HepG2 (cell line): ENCODE data around the gene CUL4B. TPM values are rescaled to one million over a fixed set of nuclear protein-coding genes. Genes with fewer than 3 reads are reported as not detected.

Source experiments
- AHR ChIP-seq: IDR thresholded peaks from 2 replicates; pipeline ENCODE4 v1.6.1; 2018; ENCODE audit warnings: missing genetic modification reagents, missing compliant biosample characterization
- ATM ChIP-seq: fragments of 450-650 bp; IDR thresholded peaks from 2 replicates; pipeline ENCODE4 v1.7.1; 2017; ENCODE audit warnings: mild to moderate bottlenecking, borderline replicate concordance
- BORCS8-MEF2B ChIP-seq: sonication (generic); formaldehyde crosslinking; IDR thresholded peaks from 2 replicates; pipeline ENCODE4 v1.8.0; 2022; ENCODE audit warnings: mild to moderate bottlenecking, missing genetic modification reagents
- FOXK2 ChIP-seq: fragments of 450-650 bp; IDR thresholded peaks from 2 replicates; pipeline ENCODE4 v1.6.1; 2016
- FOXP1 ChIP-seq, 2 experiments: fragments of 450-650 bp in 1 of 2; IDR thresholded peaks; 2 replicates each; pipeline ENCODE4 v1.6.1; 2017 to 2018; ENCODE audit warnings: antibody characterized with exemption in 1 of 2
- GATAD2A ChIP-seq: IDR thresholded peaks from 2 replicates; pipeline ENCODE4 v1.6.1; 2016
- GMEB1 ChIP-seq: sonication (generic); formaldehyde crosslinking; IDR thresholded peaks from 2 replicates; pipeline ENCODE4 v1.5.1; 2020; ENCODE audit warnings: missing genetic modification reagents, mild to moderate bottlenecking, borderline replicate concordance
- HDAC1 ChIP-seq: sonication (generic); formaldehyde crosslinking; IDR thresholded peaks from 2 replicates; pipeline ENCODE4 v1.5.1; 2020; ENCODE audit warnings: mild to moderate bottlenecking, missing genetic modification reagents
- IRX3 ChIP-seq: sonication (generic); formaldehyde crosslinking; IDR thresholded peaks from 2 replicates; pipeline ENCODE4 v1.8.1; 2023; ENCODE audit warnings: mild to moderate bottlenecking, low read depth, missing genetic modification reagents, borderline replicate concordance
- JUN ChIP-seq: sonication (generic); formaldehyde crosslinking; IDR thresholded peaks from 2 replicates; pipeline ENCODE4 v1.4.0; 2020; ENCODE audit warnings: mild to moderate bottlenecking, missing genetic modification reagents
- KAT8 ChIP-seq: IDR thresholded peaks from 2 replicates; pipeline ENCODE4 v1.6.1; 2016; ENCODE audit warnings: missing genetic modification reagents, missing compliant biosample characterization
- KIAA2018 ChIP-seq: sonication (generic); formaldehyde crosslinking; IDR thresholded peaks from 2 replicates; pipeline ENCODE4 v1.5.0; 2020; ENCODE audit warnings: mild to moderate bottlenecking, missing genetic modification reagents, borderline replicate concordance
- RBM39 ChIP-seq: fragments of 200-400 bp; formaldehyde crosslinking; IDR thresholded peaks from one replicate; pipeline ENCODE4 v1.6.1; 2018; ENCODE audit warnings: antibody characterized with exemption, mild to moderate bottlenecking, low read depth, low read length; ENCODE audit not compliant: poor library complexity, severe bottlenecking
- ZBTB21 ChIP-seq: sonication (generic); formaldehyde crosslinking; IDR thresholded peaks from 2 replicates; pipeline ENCODE4 v1.4.0; 2020; ENCODE audit warnings: missing genetic modification reagents
- ZC3H13 ChIP-seq: sonication (generic); formaldehyde crosslinking; IDR thresholded peaks from 2 replicates; pipeline ENCODE4 v1.8.1; 2023; ENCODE audit warnings: mild to moderate bottlenecking, missing genetic modification reagents, moderate library complexity
- ZEB1 ChIP-seq: IDR thresholded peaks from 2 replicates; pipeline ENCODE4 v1.6.1; 2012; ENCODE audit warnings: mild to moderate bottlenecking, low read depth, inconsistent platforms; ENCODE audit not compliant: insufficient replicate concordance
- ZNF180 ChIP-seq: sonication (generic); formaldehyde crosslinking; IDR thresholded peaks from 2 replicates; pipeline ENCODE4 v1.4.0; 2020; ENCODE audit warnings: low read depth, missing genetic modification reagents, borderline replicate concordance
- ZNF282 ChIP-seq: fragments of 450-650 bp; IDR thresholded peaks from 2 replicates; pipeline ENCODE4 v1.6.1; 2018; ENCODE audit not compliant: partially characterized antibody
- ZNF431 ChIP-seq: sonication (generic); formaldehyde crosslinking; IDR thresholded peaks from 2 replicates; pipeline ENCODE4 v1.9.0; 2022; ENCODE audit warnings: missing genetic modification reagents, low read depth, mild to moderate bottlenecking, borderline replicate concordance
- ZNF543 ChIP-seq: sonication (generic); formaldehyde crosslinking; IDR thresholded peaks from 2 replicates; pipeline ENCODE4 v1.4.0; 2020; ENCODE audit warnings: mild to moderate bottlenecking, missing genetic modification reagents
- ZNF75D ChIP-seq: sonication (generic); formaldehyde crosslinking; IDR thresholded peaks from 2 replicates; pipeline ENCODE4 v1.8.1; 2023; ENCODE audit warnings: missing genetic modification reagents, mild to moderate bottlenecking, borderline replicate concordance
- polyA plus RNA-seq, 8 experiments: library from polyadenylated mRNA; depleted of rRNA in 3 of 8; stranded (reverse) in 7 of 8; unstranded in 1 of 8; fragments of >200 nt; fragmentation: Illumina TruSeq in 4 of 8; extraction: Trizol in 4 of 8; gene quantifications; 2 replicates each; pipeline versions ENCODE4 v1.2.1 to v1.2.3, GENCODE V29; 2011 to 2016; ENCODE audit warnings: low read depth in 4 of 8, missing spikeins in 1 of 8, mixed read lengths in 1 of 8; ENCODE audit not compliant: insufficient read depth in 1 of 8
- total RNA-seq, 5 experiments: library from RNA; depleted of rRNA; stranded (reverse); fragments of >200 nt; fragmentation: Illumina TruSeq; extraction: Trizol; gene quantifications; 2 replicates each; pipeline ENCODE4 v1.2.3, GENCODE V29; 2016; ENCODE audit warnings: low read depth in 1 of 5

Gene CUL4B
- total and polyA plus RNA-seq, 2 of the 13 experiments (the other 11 are each of a cell fraction or from before 2014, with no cell fraction given) = 21.6 to 28.5 TPM

GRCh38 chrX:120485638-120486520, 74.9 kb downstream of the CUL4B start (continued):
- TF ChIP-seq ZC3H13 (CRISPR knock-in tag) (no peak), ZNF543 (CRISPR knock-in tag) (no peak), ZNF75D (no peak), ZEB1 (no peak), AHR (CRISPR knock-in tag) (no peak), FOXK2 (no peak), ZBTB21 (CRISPR knock-in tag) (no peak), HDAC1 (CRISPR knock-in tag) (peak; percentile 65), FOXP1 (IDR thresholded peaks at IDR 0.05) (no peak), FOXP1 (CRISPR knock-in tag; IDR thresholded peaks at IDR 0.05) (no peak; the same call in 1 of the 2 replicates), ZNF431 (0 out of 2 replicates have a peak, but pooled peaks have one; percentile 38), GATAD2A (CRISPR knock-in tag) (peak; percentile 72; the same call in 1 of the 2 replicates), RBM39 (no peak), ZNF282 (no peak), ZNF180 (CRISPR knock-in tag) (no peak), IRX3 (CRISPR knock-in tag) (no peak), KAT8 (CRISPR knock-in tag) (peak; percentile 61; the same call in 1 of the 2 replicates), GMEB1 (CRISPR knock-in tag) (no peak), KIAA2018 (no peak), BORCS8-MEF2B (CRISPR knock-in tag) (peak; percentile 64; the same call in 1 of the 2 replicates), ATM (no peak), JUN (no peak)
